Measurements from ENCODE around the gene PCDH15. TPM values are rescaled to one million over a fixed set of nuclear protein-coding genes. Genes with fewer than 3 reads are reported as not detected.

The PCDH15 gene
- total and polyA plus RNA-seq, 2 of the 8 experiments (the other 6 are each of a cell fraction or from before 2014, with no cell fraction given): 0.11 TPM; not detected in 1

DNA sequence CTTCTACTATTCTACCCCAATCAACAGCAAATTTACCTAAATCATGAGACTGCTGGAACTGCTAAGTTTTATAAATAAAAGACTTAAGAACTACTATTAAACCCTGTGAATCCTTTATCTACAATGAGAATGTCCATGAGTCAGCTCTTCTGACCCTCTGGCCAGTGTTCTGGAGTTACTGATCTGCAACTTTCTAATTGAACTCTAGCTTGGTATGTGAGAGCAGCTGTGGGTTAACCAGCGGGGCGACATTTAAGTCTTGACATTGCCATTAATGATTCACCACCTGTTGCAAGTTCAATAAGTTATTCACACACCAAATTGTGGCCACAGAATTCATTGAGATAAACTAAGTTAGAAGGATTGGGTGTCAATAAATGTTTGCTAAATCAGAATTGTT is 359.8 kb downstream of the PCDH15 start (continued):
- TF ChIP-seq, protein P1, sequence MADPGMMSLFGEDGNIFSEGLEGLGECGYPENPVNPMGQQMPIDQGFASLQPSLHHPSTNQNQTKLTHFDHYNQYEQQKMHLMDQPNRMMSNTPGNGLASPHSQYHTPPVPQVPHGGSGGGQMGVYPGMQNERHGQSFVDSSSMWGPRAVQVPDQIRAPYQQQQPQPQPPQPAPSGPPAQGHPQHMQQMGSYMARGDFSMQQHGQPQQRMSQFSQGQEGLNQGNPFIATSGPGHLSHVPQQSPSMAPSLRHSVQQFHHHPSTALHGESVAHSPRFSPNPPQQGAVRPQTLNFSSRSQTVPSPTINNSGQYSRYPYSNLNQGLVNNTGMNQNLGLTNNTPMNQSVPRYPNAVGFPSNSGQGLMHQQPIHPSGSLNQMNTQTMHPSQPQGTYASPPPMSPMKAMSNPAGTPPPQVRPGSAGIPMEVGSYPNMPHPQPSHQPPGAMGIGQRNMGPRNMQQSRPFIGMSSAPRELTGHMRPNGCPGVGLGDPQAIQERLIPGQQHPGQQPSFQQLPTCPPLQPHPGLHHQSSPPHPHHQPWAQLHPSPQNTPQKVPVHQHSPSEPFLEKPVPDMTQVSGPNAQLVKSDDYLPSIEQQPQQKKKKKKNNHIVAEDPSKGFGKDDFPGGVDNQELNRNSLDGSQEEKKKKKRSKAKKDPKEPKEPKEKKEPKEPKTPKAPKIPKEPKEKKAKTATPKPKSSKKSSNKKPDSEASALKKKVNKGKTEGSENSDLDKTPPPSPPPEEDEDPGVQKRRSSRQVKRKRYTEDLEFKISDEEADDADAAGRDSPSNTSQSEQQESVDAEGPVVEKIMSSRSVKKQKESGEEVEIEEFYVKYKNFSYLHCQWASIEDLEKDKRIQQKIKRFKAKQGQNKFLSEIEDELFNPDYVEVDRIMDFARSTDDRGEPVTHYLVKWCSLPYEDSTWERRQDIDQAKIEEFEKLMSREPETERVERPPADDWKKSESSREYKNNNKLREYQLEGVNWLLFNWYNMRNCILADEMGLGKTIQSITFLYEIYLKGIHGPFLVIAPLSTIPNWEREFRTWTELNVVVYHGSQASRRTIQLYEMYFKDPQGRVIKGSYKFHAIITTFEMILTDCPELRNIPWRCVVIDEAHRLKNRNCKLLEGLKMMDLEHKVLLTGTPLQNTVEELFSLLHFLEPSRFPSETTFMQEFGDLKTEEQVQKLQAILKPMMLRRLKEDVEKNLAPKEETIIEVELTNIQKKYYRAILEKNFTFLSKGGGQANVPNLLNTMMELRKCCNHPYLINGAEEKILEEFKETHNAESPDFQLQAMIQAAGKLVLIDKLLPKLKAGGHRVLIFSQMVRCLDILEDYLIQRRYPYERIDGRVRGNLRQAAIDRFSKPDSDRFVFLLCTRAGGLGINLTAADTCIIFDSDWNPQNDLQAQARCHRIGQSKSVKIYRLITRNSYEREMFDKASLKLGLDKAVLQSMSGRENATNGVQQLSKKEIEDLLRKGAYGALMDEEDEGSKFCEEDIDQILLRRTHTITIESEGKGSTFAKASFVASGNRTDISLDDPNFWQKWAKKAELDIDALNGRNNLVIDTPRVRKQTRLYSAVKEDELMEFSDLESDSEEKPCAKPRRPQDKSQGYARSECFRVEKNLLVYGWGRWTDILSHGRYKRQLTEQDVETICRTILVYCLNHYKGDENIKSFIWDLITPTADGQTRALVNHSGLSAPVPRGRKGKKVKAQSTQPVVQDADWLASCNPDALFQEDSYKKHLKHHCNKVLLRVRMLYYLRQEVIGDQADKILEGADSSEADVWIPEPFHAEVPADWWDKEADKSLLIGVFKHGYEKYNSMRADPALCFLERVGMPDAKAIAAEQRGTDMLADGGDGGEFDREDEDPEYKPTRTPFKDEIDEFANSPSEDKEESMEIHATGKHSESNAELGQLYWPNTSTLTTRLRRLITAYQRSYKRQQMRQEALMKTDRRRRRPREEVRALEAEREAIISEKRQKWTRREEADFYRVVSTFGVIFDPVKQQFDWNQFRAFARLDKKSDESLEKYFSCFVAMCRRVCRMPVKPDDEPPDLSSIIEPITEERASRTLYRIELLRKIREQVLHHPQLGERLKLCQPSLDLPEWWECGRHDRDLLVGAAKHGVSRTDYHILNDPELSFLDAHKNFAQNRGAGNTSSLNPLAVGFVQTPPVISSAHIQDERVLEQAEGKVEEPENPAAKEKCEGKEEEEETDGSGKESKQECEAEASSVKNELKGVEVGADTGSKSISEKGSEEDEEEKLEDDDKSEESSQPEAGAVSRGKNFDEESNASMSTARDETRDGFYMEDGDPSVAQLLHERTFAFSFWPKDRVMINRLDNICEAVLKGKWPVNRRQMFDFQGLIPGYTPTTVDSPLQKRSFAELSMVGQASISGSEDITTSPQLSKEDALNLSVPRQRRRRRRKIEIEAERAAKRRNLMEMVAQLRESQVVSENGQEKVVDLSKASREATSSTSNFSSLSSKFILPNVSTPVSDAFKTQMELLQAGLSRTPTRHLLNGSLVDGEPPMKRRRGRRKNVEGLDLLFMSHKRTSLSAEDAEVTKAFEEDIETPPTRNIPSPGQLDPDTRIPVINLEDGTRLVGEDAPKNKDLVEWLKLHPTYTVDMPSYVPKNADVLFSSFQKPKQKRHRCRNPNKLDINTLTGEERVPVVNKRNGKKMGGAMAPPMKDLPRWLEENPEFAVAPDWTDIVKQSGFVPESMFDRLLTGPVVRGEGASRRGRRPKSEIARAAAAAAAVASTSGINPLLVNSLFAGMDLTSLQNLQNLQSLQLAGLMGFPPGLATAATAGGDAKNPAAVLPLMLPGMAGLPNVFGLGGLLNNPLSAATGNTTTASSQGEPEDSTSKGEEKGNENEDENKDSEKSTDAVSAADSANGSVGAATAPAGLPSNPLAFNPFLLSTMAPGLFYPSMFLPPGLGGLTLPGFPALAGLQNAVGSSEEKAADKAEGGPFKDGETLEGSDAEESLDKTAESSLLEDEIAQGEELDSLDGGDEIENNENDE (IDR thresholded peaks at IDR 0.05; ENCODE audit: insufficient replicate concordance, low read length): no peak
- TF ChIP-seq BACH1 (IDR thresholded peaks at IDR 0.05; ENCODE audit: low read length): no peak
- TF ChIP-seq, protein P2, sequence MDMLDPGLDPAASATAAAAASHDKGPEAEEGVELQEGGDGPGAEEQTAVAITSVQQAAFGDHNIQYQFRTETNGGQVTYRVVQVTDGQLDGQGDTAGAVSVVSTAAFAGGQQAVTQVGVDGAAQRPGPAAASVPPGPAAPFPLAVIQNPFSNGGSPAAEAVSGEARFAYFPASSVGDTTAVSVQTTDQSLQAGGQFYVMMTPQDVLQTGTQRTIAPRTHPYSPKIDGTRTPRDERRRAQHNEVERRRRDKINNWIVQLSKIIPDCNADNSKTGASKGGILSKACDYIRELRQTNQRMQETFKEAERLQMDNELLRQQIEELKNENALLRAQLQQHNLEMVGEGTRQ (IDR thresholded peaks at IDR 0.05; ENCODE audit: low read length): no peak
- no peak for TF ChIP-seq RAD21 (IDR thresholded peaks at IDR 0.05 in 1 of 2, conservative IDR thresholded peaks at IDR 0.05 in 1 of 2; ENCODE audit: low read depth in 2 of 2, low read length in 2 of 2)
- no peak for TF ChIP-seq EZH2 (IDR thresholded peaks at IDR 0.05; ENCODE audit: low read depth, low read length, severe bottlenecking)
- no peak for TF ChIP-seq MAFK (IDR thresholded peaks at IDR 0.05; ENCODE audit: low read depth, low read length)
- no peak for TF ChIP-seq ASH2L (IDR thresholded peaks at IDR 0.05; ENCODE audit: low read length)
- TF ChIP-seq HDAC2 (IDR thresholded peaks at IDR 0.05; ENCODE audit: borderline replicate concordance in 1 of 2, low read depth in 2 of 2, low read length in 2 of 2): no peak
- TF ChIP-seq RFX5 (IDR thresholded peaks at IDR 0.05; ENCODE audit: borderline replicate concordance, low read depth, low read length): no peak
- TF ChIP-seq CREB1 (IDR thresholded peaks at IDR 0.05): no peak
